Pancreas (tissue), 10 donors: Measurements from ENCODE around the gene OR13C9. TPM values are rescaled to one million over a fixed set of nuclear protein-coding genes. Genes with fewer than 3 reads are reported as not detected.

Experiments
- ATAC-seq, 4 donors: fragments of 200-7000 bp; cut with Tn5 transposase; one replicate each; pipeline versions ENCODE4 v1.8.0 to v1.9.1; 2020; ENCODE audit warnings: mild to moderate bottlenecking in 4 of 4, moderate library complexity in 4 of 4
- DNase-seq, 6 donors: peaks; one replicate each; pipeline ENCODE4 v3.0.0-alpha.2; 2020
- FAIRE-seq: peaks from 2 replicates; lab custom pipeline; 2012; peaks lifted over from hg19 to GRCh38; lab: Jason Lieb, UNC
- H3K27ac ChIP-seq, 4 donors: fragments of 200-600 bp; sonication (generic); 1 replicate in 3 of 4; 2 replicates in 1 of 4; pipeline versions ENCODE4 v1.5.0 to v1.8.0; 2020
- H3K27me3 ChIP-seq, 4 donors: fragments of 200-600 bp; one replicate each; pipeline ENCODE4 v1.8.0; 2021
- H3K36me3 ChIP-seq, 3 donors: fragments of 200-600 bp; sonication (generic) in 1 of 3; one replicate each; pipeline versions ENCODE4 v1.5.0 to v1.8.0; 2020 to 2021
- H3K4me1 ChIP-seq, 3 donors: fragments of 200-600 bp; one replicate each; pipeline ENCODE4 v1.8.0; 2021
- H3K4me3 ChIP-seq, 4 donors: fragments of 200-600 bp; sonication (generic) in 2 of 4; one replicate each; pipeline versions ENCODE4 v1.5.0 to v1.8.0; 2020 to 2021
- H3K9me3 ChIP-seq, 4 donors: fragments of 200-600 bp; one replicate each; pipeline ENCODE4 v1.8.0; 2021
- WGBS, 2 donors: extraction: QIAGEN DNeasy Blood & Tissue Kit; methylation state at CpG; one replicate each; pipeline ENCODE4 v1.1.7; 2013; 5-methylcytosine and 5-hydroxymethylcytosine counted together
- intact Hi-C, 3 donors: fragments of 100-400 bp; cut with DNase I; formaldehyde crosslinking; loops; one replicate each; pipeline versions ENCODE4 v1.11.1 to v1.14.2; 2022
- polyA plus RNA-seq, 2 donors: library from polyadenylated mRNA; stranded (reverse); fragments of 200-250 nt; gene quantifications; one replicate each; pipeline ENCODE4 v1.2.3, GENCODE V29; 2013
- total RNA-seq, 6 donors: library from RNA; stranded (reverse); fragmentation: NEBNext Ultra II Directional in 4 of 6; extraction: Animal tissue kit (Norgen Biotek cat#: 25700) in 4 of 6; gene quantifications; one replicate each; pipeline versions ENCODE4 v1.2.1 to v1.2.4, GENCODE V29; 2021 to 2023
- TF ChIP-seq, protein P1 (sequence below), 4 donors: fragments of 200-600 bp; sonication (generic) in 3 of 4; IDR thresholded peaks; one replicate each; pipeline versions ENCODE4 v1.5.0 to v1.8.0; 2021; ENCODE audit warnings: antibody characterized with exemption in 4 of 4
- donor health status: healthy with polysubstance abuse.
- donor health status: DM: no; HTN: no; CAD: no; lungs with moderate emphysema.
- donor health status: DM: no; HTN: no; CAD: no.
- donor health status: control.
- donor health status: control.
- donor health status: Bipolar disorder and iron deficiency.
- donor health status: DM: yes; HTN: yes; CAD: no.
- donor health status: DM: no; HTN: no; CAD: no.
- donor health status: DM: no; HTN: no; CAD: no.
- donor health status: DM: yes; HTN: yes; CAD: no.

Gene OR13C9
- total and polyA plus RNA-seq, 8 donors = not detected

DNA sequence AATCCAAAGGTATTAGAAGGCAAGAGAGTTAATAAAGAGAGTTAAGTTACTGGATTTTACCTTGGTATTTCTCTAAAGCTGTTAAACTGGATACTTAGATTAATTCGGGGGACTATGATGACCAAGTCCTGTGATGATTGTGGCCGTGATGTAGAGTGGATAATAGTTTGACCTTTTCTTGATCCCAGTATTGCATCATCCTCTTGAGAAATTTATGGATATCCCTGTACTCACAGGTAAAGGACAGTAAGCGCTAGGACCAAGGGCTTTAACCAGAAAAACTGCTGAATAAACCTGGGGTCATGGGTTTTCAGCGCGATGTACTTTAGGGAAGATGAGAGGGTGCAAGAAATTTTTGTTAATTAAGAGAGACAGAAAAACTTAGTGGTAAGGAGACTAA, 40.7 kb downstream of the OR13C9 start:
- TF ChIP-seq, protein P1, sequence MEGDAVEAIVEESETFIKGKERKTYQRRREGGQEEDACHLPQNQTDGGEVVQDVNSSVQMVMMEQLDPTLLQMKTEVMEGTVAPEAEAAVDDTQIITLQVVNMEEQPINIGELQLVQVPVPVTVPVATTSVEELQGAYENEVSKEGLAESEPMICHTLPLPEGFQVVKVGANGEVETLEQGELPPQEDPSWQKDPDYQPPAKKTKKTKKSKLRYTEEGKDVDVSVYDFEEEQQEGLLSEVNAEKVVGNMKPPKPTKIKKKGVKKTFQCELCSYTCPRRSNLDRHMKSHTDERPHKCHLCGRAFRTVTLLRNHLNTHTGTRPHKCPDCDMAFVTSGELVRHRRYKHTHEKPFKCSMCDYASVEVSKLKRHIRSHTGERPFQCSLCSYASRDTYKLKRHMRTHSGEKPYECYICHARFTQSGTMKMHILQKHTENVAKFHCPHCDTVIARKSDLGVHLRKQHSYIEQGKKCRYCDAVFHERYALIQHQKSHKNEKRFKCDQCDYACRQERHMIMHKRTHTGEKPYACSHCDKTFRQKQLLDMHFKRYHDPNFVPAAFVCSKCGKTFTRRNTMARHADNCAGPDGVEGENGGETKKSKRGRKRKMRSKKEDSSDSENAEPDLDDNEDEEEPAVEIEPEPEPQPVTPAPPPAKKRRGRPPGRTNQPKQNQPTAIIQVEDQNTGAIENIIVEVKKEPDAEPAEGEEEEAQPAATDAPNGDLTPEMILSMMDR (IDR thresholded peaks at IDR 0.05) = no peak
- no peaks in the 10 kb centered on the region for H3K4me1 ChIP-seq
- ATAC-seq (no peak), DNase-seq (no peak), FAIRE-seq (no peak)
- 74 to 78% methylated on average over 5 of the region's 5 CpGs for WGBS, 2 donors
- no peak overlapping the region for H3K4me3 ChIP-seq
- no peaks in the 10 kb centered on the region for H3K27me3 ChIP-seq
- intact Hi-C loops = no loop called here
- no peaks in the 10 kb centered on the region for H3K9me3 ChIP-seq
- H3K27ac ChIP-seq = no peak overlapping the region
- no peaks in the 10 kb centered on the region for H3K36me3 ChIP-seq

DNA sequence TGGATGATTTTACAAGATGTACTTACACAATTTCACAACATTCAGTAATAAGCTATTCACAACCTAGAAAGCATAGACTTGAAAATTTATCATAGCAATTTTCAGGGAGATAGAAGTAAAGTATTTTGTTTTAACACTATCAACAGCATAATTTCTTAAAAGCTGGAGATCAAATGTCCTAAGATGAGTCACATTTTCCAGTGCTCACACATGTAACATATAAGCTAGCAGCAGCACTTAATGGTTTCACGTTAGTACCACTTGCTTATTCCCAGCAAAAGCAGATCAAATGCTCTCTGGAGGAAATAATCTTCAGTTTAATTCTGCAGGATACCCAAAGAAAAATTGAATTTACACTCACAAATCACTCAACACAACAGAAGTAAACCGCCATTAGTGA, 42.5 kb downstream of the OR13C9 start:
- no peaks in the 10 kb centered on the region for H3K27me3 ChIP-seq
- WGBS, 2 donors = 59 to 67% methylated on average over 2 of the region's 2 CpGs
- H3K4me3 ChIP-seq = no peak overlapping the region
- intact Hi-C loops = no loop called here
- no peaks in the 10 kb centered on the region for H3K36me3 ChIP-seq
- DNase-seq (no peak), FAIRE-seq (no peak), ATAC-seq (no peak)
- H3K4me1 ChIP-seq = no peaks in the 10 kb centered on the region
- no peak overlapping the region for H3K27ac ChIP-seq
- H3K9me3 ChIP-seq = no peaks in the 10 kb centered on the region
- TF ChIP-seq, protein P1 (IDR thresholded peaks at IDR 0.05) = no peak

DNA sequence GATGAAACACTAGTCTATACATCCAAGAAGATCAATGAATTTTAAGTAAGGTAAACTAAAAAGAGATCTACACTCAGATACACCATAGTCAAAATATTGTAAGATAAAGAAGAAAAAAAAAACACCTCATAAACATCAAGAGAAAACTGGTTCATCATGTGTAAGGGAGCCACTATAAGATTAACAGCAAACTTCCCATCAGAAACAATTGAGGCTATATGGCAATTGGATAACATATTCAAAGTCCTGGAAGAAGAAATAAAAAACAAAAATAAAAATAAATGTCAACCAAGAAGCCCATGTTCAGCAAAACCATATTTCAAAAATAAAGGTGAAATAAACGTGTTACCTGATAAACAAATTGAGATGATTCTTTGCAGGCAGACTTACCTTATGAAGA, 45.4 kb downstream of the OR13C9 start:
- Histone ChIP-seq H3K9me3 (no peaks in the 10 kb centered on the region), H3K27ac (no peak overlapping the region), H3K4me3 (no peak overlapping the region), H3K27me3 (no peaks in the 10 kb centered on the region), H3K4me1 (no peaks in the 10 kb centered on the region), H3K36me3 (no peaks in the 10 kb centered on the region)
- 33 to 57% methylated on average over 1 of the region's 1 CpG for WGBS, 2 donors
- FAIRE-seq (no peak), DNase-seq (no peak), ATAC-seq (no peak)
- intact Hi-C loops = no loop called here
- TF ChIP-seq, protein P1 (IDR thresholded peaks at IDR 0.05) = no peak

DNA sequence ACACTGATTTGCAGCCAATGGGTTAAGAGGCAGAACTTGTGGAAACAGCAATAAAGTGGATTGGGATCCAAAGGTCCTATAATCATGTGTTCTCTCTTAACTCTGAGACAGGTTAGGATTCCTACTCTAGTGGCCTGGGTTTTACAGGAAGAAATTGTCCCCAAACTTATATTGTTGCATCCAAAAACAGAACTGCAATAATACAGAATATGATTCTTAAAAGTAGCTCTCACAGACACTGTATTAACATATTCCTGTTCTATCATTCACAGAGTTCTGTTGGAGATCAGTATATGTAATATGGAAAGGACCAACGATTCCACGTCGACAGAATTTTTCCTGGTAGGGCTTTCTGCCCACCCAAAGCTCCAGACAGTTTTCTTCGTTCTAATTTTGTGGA, 49.1 kb downstream of the OR13C9 start, which contains the start of gene OR13C8:
TSS of gene OR13C8 (plus strand) at position 301 of the 400 bp plus-strand sequence. CDS start at position 301, 0 bp downstream.
- H3K27ac ChIP-seq = no peak within 1 kb of the TSS
- DNase-seq (no peak), ATAC-seq (no peak), FAIRE-seq (no peak)
- no peaks in the 10 kb centered on the region for H3K9me3 ChIP-seq
- TF ChIP-seq, protein P1 (IDR thresholded peaks at IDR 0.05) = no peak
- no peaks in the 10 kb centered on the region for H3K27me3 ChIP-seq
- WGBS, 2 donors = 77 to 87% methylated on average over 4 of the region's 4 CpGs
- no peaks in the 10 kb centered on the region for H3K4me1 ChIP-seq
- intact Hi-C loops = no loop called here
- no peaks in the 10 kb centered on the region for H3K36me3 ChIP-seq
- no peak within 1 kb of the TSS for H3K4me3 ChIP-seq

Other genes with a start within 250 kb of the OR13C9 start
- not detected for gene OR13F1, start 113.9 kb downstream of the OR13C9 start, total RNA-seq
- gene OR13F1, start 113.9 kb downstream of the OR13C9 start, polyA plus RNA-seq = not detected
- not detected for gene OR13C4, start 91.0 kb downstream of the OR13C9 start, total RNA-seq
- gene OR13C4, start 91.0 kb downstream of the OR13C9 start, polyA plus RNA-seq = not detected
- not detected for gene OR13C3, start 81.3 kb downstream of the OR13C9 start, total RNA-seq
- not detected for gene OR13C3, start 81.3 kb downstream of the OR13C9 start, polyA plus RNA-seq
- not detected for gene OR13C8, start 49.0 kb downstream of the OR13C9 start, total RNA-seq
- not detected for gene OR13C8, start 49.0 kb downstream of the OR13C9 start, polyA plus RNA-seq
- not detected for gene OR13C5, start 18.8 kb downstream of the OR13C9 start, total RNA-seq
- gene OR13C5, start 18.8 kb downstream of the OR13C9 start, polyA plus RNA-seq = not detected
- gene OR13C2, start 12.6 kb downstream of the OR13C9 start, total RNA-seq = not detected
- under 1 TPM in 1 of 2 donors, not detected in 1; 0.12 TPM for gene OR13C2, start 12.6 kb downstream of the OR13C9 start, polyA plus RNA-seq
- not detected for gene OR13D1, start 76.3 kb upstream of the OR13C9 start, total RNA-seq
- not detected for gene OR13D1, start 76.3 kb upstream of the OR13C9 start, polyA plus RNA-seq
- 10 to 100 TPM in 2 of 6 donors, 1 to 10 TPM in 4; 4.1 to 13.4 (median 7.3) TPM for gene NIPSNAP3A, start 129.5 kb upstream of the OR13C9 start, total RNA-seq
- gene NIPSNAP3A, start 129.5 kb upstream of the OR13C9 start, polyA plus RNA-seq = 10 to 100 TPM in 1 of 2 donors, 1 to 10 TPM in 1; 7.4 to 22.9 TPM
- 1 to 10 TPM; 1.3 to 2.4 (median 1.9) TPM for gene NIPSNAP3B, start 145.9 kb upstream of the OR13C9 start, total RNA-seq
- gene NIPSNAP3B, start 145.9 kb upstream of the OR13C9 start, polyA plus RNA-seq = 1 to 10 TPM; 2.4 to 4.3 TPM